GM20000 (cell line): ENCODE results near the gene ILKAP.

Experiments
- DNase-seq: peaks from one replicate; pipeline ENCODE4 v3.0.0; 2012; ENCODE audit warnings: low spot score
- CTCF ChIP-seq: IDR thresholded peaks from 2 replicates; pipeline ENCODE4 v1.5.1; 2012; ENCODE audit warnings: mild to moderate bottlenecking, control low read depth; ENCODE audit errors: extremely low read depth, missing control alignments

Gene ILKAP

GRCh38 chr2:238130696-238131628 lies 72.5 kb downstream of the ILKAP start:
- TF ChIP-seq CTCF = no peak
- no peak for DNase-seq

- TF ChIP-seq CTCF = no peak
- DNase-seq = no peak
These were observed 73.3 kb downstream of the ILKAP start for GRCh38 chr2:238130111-238130695.

GRCh38 chr2:238129166-238130010 lies 74.1 kb downstream of the ILKAP start:
- DNase-seq = no peak
- TF ChIP-seq CTCF = no peak

DNA sequence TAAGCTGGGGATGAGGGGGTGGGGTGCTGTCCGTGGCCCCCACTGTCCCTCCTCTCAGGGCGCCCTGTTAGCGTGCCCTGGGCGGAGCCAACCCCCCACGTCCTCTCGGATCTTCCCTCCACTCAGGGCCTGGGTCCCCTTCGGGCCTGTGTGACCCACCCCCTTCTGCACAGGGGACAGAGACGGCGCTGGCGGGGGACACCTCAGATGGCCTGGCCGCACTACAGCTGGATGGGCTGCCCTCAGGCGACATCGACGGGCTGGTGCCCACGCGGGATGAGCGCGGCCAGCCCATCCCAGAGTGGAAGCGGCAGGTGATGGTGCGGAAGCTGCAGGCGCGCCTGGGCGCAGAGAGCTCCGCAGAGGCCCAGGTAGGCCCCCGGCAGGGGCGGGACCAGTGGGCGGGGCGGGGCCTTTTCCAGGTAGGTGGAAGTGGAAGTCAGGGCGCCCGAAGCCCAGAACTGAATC lies 74.9 kb downstream of the ILKAP start:
- TF ChIP-seq CTCF = no peak
- DNase-seq = no peak

DNA sequence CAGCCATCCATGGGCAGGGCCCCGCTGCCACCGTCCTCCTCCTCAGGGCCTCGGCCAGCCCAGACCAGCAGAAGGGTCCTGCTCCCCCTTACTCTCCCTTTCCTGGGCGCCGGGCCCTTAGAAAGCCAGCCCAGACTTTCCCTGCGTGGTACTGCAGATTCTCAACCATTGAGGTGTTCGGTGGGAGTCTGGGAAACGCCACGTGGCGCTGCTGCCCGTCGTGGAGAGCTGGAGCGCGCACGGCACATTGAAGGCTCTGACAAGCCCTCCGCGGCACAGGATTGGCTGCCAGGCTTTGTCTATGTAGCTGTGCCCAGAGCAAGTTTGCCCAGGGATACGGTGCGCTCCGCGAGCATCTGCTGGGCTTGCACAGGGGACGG lies 75.4 kb downstream of the ILKAP start:
- no peak for TF ChIP-seq CTCF
- DNase-seq = no peak

DNA sequence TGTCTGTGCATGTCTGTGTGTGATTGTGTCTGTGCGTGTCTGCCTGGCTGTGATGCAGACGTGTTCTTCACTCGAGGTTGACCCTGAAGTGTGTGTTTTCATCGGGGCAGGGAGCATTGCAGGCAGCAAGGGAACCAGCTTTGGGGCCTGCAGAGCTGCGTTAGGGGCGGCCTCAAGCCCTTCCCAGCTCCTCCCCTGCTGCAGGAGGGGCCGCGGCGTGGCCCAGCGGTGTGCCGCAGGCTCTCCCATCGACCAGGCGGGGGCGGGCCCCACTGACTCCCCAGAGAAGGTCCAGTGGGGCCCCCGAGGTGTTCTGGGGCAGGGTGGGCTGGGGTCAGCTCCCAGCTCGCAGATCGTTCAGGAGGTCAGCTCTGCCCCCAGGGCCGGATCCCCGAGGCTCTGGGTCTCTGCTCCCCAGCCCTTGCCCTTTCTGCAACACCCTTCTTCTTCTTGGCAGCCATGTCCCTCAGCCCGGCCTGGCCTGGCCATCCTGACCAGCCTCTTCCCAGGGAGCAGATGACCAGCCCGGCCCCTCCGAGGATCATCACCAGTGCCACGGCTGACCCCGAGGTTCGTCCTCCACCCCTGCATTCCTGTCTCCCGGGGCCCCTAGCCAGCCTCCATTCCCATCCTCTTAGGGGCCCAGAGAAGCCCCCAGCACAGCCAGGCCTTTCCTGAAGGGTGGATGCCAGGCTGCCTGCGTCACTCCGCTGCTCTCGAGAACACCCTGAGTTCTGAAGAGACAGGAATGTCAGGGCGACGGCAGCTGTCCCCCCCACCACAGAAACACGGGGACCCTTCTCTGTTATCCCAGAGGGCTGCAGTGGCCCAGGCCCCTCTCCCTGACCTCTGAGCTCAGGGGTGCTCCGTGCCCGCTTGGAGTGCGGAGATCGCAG lies 76.1 kb downstream of the ILKAP start:
- DNase-seq = peak; percentile 62
- TF ChIP-seq CTCF = no peak
